Gastrocnemius medialis (tissue), 4 donors: ENCODE results near the gene CIAO3. TPM values are rescaled to one million over a fixed set of nuclear protein-coding genes. Genes with fewer than 3 reads are reported as not detected.

Experiments used
- ATAC-seq, 2 donors: fragments of 150-250 bp; one replicate each; pipeline ENCODE4 v1.9.1; 2016
- DNase-seq, 2 donors: peaks; one replicate each; pipeline ENCODE4 v3.0.0-alpha.2; 2019
- H3K27ac ChIP-seq, 4 donors: fragments of 200-600 bp; sonication (generic); 1 replicate in 1 of 4; 2 replicates in 3 of 4; pipeline ENCODE4 v1.5.1; 2016 to 2018; ENCODE audit warnings: mild to moderate bottlenecking in 2 of 4, moderate library complexity in 1 of 4
- H3K27me3 ChIP-seq, 3 donors: fragments of 200-600 bp; sonication (generic) in 2 of 3; 1 replicate in 1 of 3; 2 replicates in 2 of 3; pipeline versions ENCODE4 v1.5.1 to v1.6.0; 2016 to 2019; ENCODE audit warnings: mild to moderate bottlenecking in 1 of 3, moderate library complexity in 1 of 3
- H3K36me3 ChIP-seq, 2 donors: fragments of 200-600 bp; sonication (generic) in 1 of 2; one replicate each; pipeline ENCODE4 v1.5.1; 2017 to 2018
- H3K4me1 ChIP-seq, 2 donors: fragments of 200-600 bp; sonication (generic) in 1 of 2; one replicate each; pipeline ENCODE4 v1.5.1; 2016 to 2017; ENCODE audit warnings: mild to moderate bottlenecking in 2 of 2
- H3K4me3 ChIP-seq, 4 donors: fragments of 200-600 bp; sonication (generic) in 3 of 4; 1 replicate in 1 of 4; 2 replicates in 3 of 4; pipeline ENCODE4 v1.5.1; 2016 to 2019; ENCODE audit warnings: mild to moderate bottlenecking in 2 of 4
- H3K9me3 ChIP-seq, 3 donors: fragments of 200-600 bp; sonication (generic) in 2 of 3; 1 replicate in 1 of 3; 2 replicates in 2 of 3; pipeline ENCODE4 v1.5.1; 2016 to 2019
- POLR2A ChIP-seq, 2 donors: fragments of 450-650 bp; IDR thresholded peaks; one replicate each; pipeline ENCODE4 v1.6.1; 2017; ENCODE audit warnings: antibody characterized with exemption in 2 of 2, mild to moderate bottlenecking in 2 of 2, moderate library complexity in 2 of 2
- in situ Hi-C, 4 donors: fragments of 200-750 bp; cut with MboI; loops; one replicate each; pipeline versions ENCODE4 v1.15.0 to v1.8.0; 2017; ENCODE audit warnings: low sequenced_read_pairs in 4 of 4
- intact Hi-C: fragments of 100-400 bp; cut with DNase I; formaldehyde crosslinking; loops from one replicate; pipeline ENCODE4 v1.15.1; 2023; ENCODE audit warnings: low total_unique reads
- total RNA-seq, 4 donors: library from RNA; depleted of rRNA; stranded (reverse); fragments of >200 nt; gene quantifications; one replicate each; pipeline versions ENCODE4 v1.1.0 to v1.2.3, GENCODE V29; 2016
- TF ChIP-seq, protein P1 (sequence below), 5 experiments: fragments of 450-650 bp in 3 of 5; fragments of 200-600 bp in 2 of 5; sonication (generic) in 2 of 5; IDR thresholded peaks in 4 of 5; conservative IDR thresholded peaks in 1 of 5; 1 replicate in 4 of 5; 2 replicates in 1 of 5; pipeline ENCODE4 v1.5.1; 2016 to 2019; ENCODE audit warnings: antibody characterized with exemption in 5 of 5, mild to moderate bottlenecking in 3 of 5, moderate library complexity in 3 of 5

Gene CIAO3
- total RNA-seq, 4 donors from 2014 or later: 16.1 to 48.5 (median 21.6) TPM

DNA sequence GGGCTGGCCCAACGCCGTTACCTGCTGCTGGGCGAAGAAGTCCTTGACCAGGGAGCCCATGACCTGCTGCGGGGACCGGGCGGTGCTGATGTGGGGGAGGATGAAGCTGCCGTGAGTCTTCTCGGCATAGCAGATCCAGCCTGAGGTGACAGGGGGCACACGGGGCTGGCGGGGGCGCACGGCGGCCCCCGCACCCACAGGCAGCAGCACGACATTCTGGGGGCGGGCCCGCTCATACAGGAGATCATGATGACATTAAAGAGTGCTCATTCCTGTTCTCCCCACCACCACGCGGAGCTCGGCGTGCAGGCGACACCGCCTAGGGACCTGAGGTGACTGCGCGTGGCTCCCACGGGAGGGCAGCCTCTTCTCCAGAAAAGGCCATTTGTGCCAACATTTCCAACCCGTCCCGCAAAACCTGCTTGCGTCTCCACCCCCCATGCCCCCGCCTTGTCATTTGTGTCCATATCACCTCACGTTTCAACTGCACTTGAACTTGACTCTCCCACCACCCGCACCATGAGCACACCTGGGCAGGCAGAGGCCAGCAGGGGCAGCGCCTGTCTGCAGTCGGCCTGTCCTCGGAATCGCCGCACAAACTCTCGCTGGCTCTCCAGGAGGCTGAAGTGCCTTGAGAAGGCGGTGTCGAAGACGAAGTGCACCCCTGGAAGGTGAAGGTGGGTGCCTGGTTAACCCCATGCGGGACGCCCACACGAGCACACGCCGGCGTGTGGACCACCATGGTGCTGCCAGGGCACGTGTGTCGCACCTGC is 6.4 kb downstream of the CIAO3 start:
- DNase-seq (no peak), ATAC-seq (no peak)
- Histone ChIP-seq H3K4me1 (no peaks in the 10 kb centered on the region), H3K9me3 (no peaks in the 10 kb centered on the region), H3K27ac (no peak overlapping the region), H3K27me3 (no peaks in the 10 kb centered on the region), H3K4me3 (no peak overlapping the region), H3K36me3 (peaks cover 0 to 68% of the 10 kb centered on the region in 2 donors)
- TF ChIP-seq, protein P1, sequence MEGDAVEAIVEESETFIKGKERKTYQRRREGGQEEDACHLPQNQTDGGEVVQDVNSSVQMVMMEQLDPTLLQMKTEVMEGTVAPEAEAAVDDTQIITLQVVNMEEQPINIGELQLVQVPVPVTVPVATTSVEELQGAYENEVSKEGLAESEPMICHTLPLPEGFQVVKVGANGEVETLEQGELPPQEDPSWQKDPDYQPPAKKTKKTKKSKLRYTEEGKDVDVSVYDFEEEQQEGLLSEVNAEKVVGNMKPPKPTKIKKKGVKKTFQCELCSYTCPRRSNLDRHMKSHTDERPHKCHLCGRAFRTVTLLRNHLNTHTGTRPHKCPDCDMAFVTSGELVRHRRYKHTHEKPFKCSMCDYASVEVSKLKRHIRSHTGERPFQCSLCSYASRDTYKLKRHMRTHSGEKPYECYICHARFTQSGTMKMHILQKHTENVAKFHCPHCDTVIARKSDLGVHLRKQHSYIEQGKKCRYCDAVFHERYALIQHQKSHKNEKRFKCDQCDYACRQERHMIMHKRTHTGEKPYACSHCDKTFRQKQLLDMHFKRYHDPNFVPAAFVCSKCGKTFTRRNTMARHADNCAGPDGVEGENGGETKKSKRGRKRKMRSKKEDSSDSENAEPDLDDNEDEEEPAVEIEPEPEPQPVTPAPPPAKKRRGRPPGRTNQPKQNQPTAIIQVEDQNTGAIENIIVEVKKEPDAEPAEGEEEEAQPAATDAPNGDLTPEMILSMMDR (IDR thresholded peaks at IDR 0.05 in 4 of 5, conservative IDR thresholded peaks at IDR 0.05 in 1 of 5): no peak
- no peak for TF ChIP-seq POLR2A (IDR thresholded peaks at IDR 0.05)
- in situ Hi-C loops: no loop called here
- intact Hi-C loops: no loop called here

DNA sequence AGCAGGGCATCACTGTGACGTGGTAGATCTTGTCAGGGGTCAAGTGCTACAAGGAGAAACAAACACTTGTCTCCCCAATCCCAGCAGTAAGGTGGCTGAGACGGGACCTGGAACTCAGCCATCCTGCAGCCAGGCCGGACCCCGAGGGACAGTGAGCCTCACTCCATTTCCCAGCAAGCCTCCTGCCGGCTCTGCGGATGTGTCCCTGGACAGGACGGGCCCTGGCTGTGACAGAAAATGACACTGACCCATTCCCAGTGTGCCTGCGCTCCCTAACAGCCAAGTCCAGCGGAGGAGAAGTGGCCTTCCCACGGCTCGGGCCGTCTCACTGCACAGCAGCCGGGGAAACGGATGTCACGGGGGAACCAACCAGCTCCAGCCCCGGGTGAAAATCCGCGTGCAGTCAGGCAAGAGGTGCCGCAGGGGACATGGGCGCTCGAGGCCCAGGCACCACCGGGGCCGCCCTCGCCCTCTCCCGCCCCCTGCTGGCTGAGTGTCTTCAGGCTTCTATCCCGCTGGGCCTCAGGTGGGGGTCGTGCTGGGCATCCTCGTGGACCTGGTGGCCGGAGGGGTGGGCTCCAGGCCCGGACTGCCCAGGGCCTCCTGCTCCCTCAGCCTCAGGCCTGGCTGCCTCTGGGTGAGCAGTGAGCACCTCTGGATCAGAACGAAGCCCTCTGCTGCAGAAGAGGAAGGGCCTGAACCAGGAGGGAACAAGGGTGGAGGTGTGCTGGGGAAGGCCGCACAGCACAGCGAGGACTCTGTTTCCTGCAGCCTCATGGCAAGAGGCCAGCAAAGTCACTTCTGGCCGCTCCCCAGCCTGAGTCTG is 7.2 kb downstream of the CIAO3 start:
- peaks cover under 1 to 5% (median 2%) of the 10 kb centered on the region in 3 donors for H3K27me3 ChIP-seq
- no peaks in the 10 kb centered on the region for H3K9me3 ChIP-seq
- H3K36me3 ChIP-seq: peaks cover 0 to 68% of the 10 kb centered on the region in 2 donors
- intact Hi-C loops (no loop called here), in situ Hi-C loops (no loop called here)
- no peak for DNase-seq
- H3K4me1 ChIP-seq: peaks cover 0 to 1% of the 10 kb centered on the region in 2 donors
- no peak overlapping the region for H3K27ac ChIP-seq
- ATAC-seq: no peak
- TF ChIP-seq POLR2A (IDR thresholded peaks at IDR 0.05): no peak
- TF ChIP-seq, protein P1 (IDR thresholded peaks at IDR 0.05 in 4 of 5, conservative IDR thresholded peaks at IDR 0.05 in 1 of 5): no peak
- H3K4me3 ChIP-seq: no peak overlapping the region

DNA sequence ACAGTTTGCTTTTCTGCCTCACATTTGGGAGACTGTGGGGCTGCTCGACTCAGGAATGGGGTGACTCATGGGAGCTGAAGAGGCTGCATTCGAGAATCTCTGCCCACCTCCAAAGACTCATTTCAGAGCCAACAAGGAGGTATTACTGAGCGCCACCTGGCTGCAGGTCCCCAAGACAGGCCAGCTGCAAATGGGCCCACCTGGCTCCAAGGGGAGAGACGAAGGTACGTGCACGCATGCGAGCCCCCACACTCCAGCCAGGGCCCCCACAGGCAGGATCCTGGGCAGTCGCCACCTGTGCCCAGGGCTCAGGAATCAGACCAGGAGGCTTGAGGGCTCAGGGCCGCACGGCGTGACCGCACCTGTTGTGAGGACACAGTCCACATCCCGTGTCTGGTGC is 7.9 kb downstream of the CIAO3 start:
- no peak for ATAC-seq
- TF ChIP-seq, protein P1 (IDR thresholded peaks at IDR 0.05 in 4 of 5, conservative IDR thresholded peaks at IDR 0.05 in 1 of 5): no peak
- TF ChIP-seq POLR2A (IDR thresholded peaks at IDR 0.05): no peak
- no peak for DNase-seq
- Histone ChIP-seq H3K27me3 (peaks cover 3 to 10% (median 7%) of the 10 kb centered on the region in 3 donors), H3K4me1 (peaks cover 0 to 3% of the 10 kb centered on the region in 2 donors), H3K27ac (no peak overlapping the region), H3K4me3 (no peak overlapping the region), H3K36me3 (peaks cover 0 to 67% of the 10 kb centered on the region in 2 donors), H3K9me3 (no peaks in the 10 kb centered on the region)
- in situ Hi-C loops: no loop called here
- intact Hi-C loops: no loop called here

DNA sequence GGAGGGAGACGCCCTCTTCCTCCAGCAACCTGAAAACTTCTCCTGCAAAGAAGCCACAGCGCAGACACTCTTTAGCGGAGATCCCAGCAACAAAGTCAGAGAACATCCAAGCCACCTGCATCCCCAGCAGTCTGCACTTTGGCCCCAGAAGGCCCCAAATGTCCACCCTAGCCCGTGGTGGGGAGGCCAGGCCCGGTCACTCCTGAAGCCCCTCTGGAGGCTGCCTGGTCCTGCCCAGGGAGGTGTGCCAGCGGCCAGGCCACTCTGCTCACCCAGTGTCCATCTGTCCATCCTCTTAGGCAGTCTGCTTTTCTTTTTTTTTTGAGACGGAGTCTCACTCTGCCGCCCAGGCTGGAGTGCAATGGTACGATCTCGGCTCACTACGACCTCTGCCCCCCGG is 8.5 kb downstream of the CIAO3 start:
- peaks cover 8 to 16% (median 13%) of the 10 kb centered on the region in 3 donors for H3K27me3 ChIP-seq
- TF ChIP-seq, protein P1 (IDR thresholded peaks at IDR 0.05 in 4 of 5, conservative IDR thresholded peaks at IDR 0.05 in 1 of 5): no peak
- TF ChIP-seq POLR2A (IDR thresholded peaks at IDR 0.05): no peak
- no peaks in the 10 kb centered on the region for H3K9me3 ChIP-seq
- intact Hi-C loops (no loop called here), in situ Hi-C loops (no loop called here)
- ATAC-seq: no peak
- DNase-seq: no peak
- no peak overlapping the region for H3K4me3 ChIP-seq
- H3K36me3 ChIP-seq: peaks cover 0 to 61% of the 10 kb centered on the region in 2 donors
- peaks cover 4 to 8% of the 10 kb centered on the region in 2 donors for H3K4me1 ChIP-seq
- H3K27ac ChIP-seq: no peak overlapping the region
